HEK293 (cell line): ENCODE results near the gene CCDC73.

Experiments used
- CTCF ChIA-PET: fragments of 350-600 bp; formaldehyde crosslinking; extraction: SDS; loops from one replicate; lab custom pipeline; 2021; ENCODE audit warnings: antibody characterized with exemption; lab: Yijun Ruan, JAX
- POLR2A ChIA-PET: fragments of 300-600 bp; formaldehyde crosslinking; extraction: SDS; loops from one replicate; lab custom pipeline; 2020; ENCODE audit warnings: antibody characterized with exemption, inconsistent platforms; lab: Yijun Ruan, JAX
- H3K27ac ChIP-seq: fragments of 200-500 bp; sonication (Bioruptor generic); 2 replicates; pipeline ENCODE4 v1.5.1; 2014; ENCODE audit warnings: low read depth, low read length, control low read depth, inconsistent platforms; ENCODE audit errors: extremely low read depth
- H3K36me3 ChIP-seq, 2 experiments: fragments of 200-500 bp in 1 of 2; sonication (Bioruptor generic) in 1 of 2; 1 replicate in 1 of 2; 2 replicates in 1 of 2; pipeline ENCODE4 v1.5.1; 2014 to 2017; ENCODE audit warnings: inconsistent platforms in 2 of 2, low read length in 2 of 2; ENCODE audit not compliant: control insufficient read depth in 2 of 2, insufficient read depth in 1 of 2
- H3K4me1 ChIP-seq: fragments of 200-500 bp; sonication (Bioruptor generic); 2 replicates; pipeline ENCODE4 v1.5.1; 2014; ENCODE audit warnings: mild to moderate bottlenecking, low read length, inconsistent platforms; ENCODE audit not compliant: control insufficient read depth, insufficient read depth
- H3K4me3 ChIP-seq: 2 replicates; pipeline ENCODE4 v1.5.1; 2011; ENCODE audit warnings: low read depth, mild to moderate bottlenecking, control low read depth, low read length, moderate library complexity
- H3K9me3 ChIP-seq: fragments of 200-500 bp; sonication (Bioruptor generic); 2 replicates; pipeline ENCODE4 v1.5.1; 2014; ENCODE audit warnings: low read depth, low read length, inconsistent platforms; ENCODE audit not compliant: control insufficient read depth, insufficient read depth
- IKZF3 ChIP-seq: fragments of 450-650 bp; IDR thresholded peaks from 2 replicates; pipeline ENCODE4 v1.5.0; 2018; ENCODE audit warnings: missing biosample characterization, mild to moderate bottlenecking, missing genetic modification characterization, moderate library complexity
- KLF1 ChIP-seq: fragments of 450-650 bp; formaldehyde crosslinking; IDR thresholded peaks from 2 replicates; pipeline ENCODE4 v1.5.1; 2016; ENCODE audit warnings: missing biosample characterization, missing genetic modification characterization
- KLF9 ChIP-seq: fragments of 450-650 bp; formaldehyde crosslinking; IDR thresholded peaks from 2 replicates; pipeline ENCODE4 v1.5.1; 2016; ENCODE audit warnings: missing biosample characterization, missing genetic modification characterization, low read depth
- OVOL3 ChIP-seq: fragments of 450-650 bp; formaldehyde crosslinking; IDR thresholded peaks from 2 replicates; pipeline ENCODE4 v1.5.1; 2016; ENCODE audit warnings: missing biosample characterization, missing genetic modification characterization
- TCF7L2 ChIP-seq: IDR thresholded peaks from 2 replicates; pipeline ENCODE4 v1.6.1; 2011; ENCODE audit warnings: low read depth, mild to moderate bottlenecking, inconsistent platforms, low read length, moderate library complexity, borderline replicate concordance
- YY1 ChIP-seq: fragments of 450-650 bp; formaldehyde crosslinking; IDR thresholded peaks from 2 replicates; pipeline ENCODE4 v1.5.1; 2018; ENCODE audit warnings: missing biosample characterization, missing genetic modification characterization
- ZEB2 ChIP-seq: fragments of 450-650 bp; formaldehyde crosslinking; IDR thresholded peaks from 2 replicates; pipeline ENCODE4 v1.5.1; 2016; ENCODE audit warnings: missing biosample characterization, missing genetic modification characterization
- ZFP37 ChIP-seq: fragments of 450-650 bp; formaldehyde crosslinking; IDR thresholded peaks from 2 replicates; pipeline ENCODE4 v1.5.1; 2016; ENCODE audit warnings: missing biosample characterization, missing genetic modification characterization
- ZNF112 ChIP-seq: fragments of 450-650 bp; formaldehyde crosslinking; IDR thresholded peaks from 2 replicates; pipeline ENCODE4 v1.5.0; 2017; ENCODE audit warnings: missing biosample characterization, missing genetic modification characterization
- ZNF132 ChIP-seq: fragments of 450-650 bp; formaldehyde crosslinking; IDR thresholded peaks from 2 replicates; pipeline ENCODE4 v1.5.1; 2017; ENCODE audit warnings: missing biosample characterization, missing genetic modification characterization, borderline replicate concordance
- ZNF274 ChIP-seq, 2 experiments: fragments of 200-500 bp in 1 of 2; fragments of 450-650 bp in 1 of 2; sonication (Bioruptor generic) in 1 of 2; formaldehyde crosslinking in 1 of 2; IDR thresholded peaks; 2 replicates each; pipeline versions ENCODE4 v1.5.1 to v1.6.1; 2014 to 2016; ENCODE audit warnings: borderline replicate concordance in 1 of 2, inconsistent platforms in 1 of 2, low read length in 1 of 2, missing biosample characterization in 1 of 2, missing genetic modification characterization in 1 of 2
- ZNF335 ChIP-seq: fragments of 450-650 bp; formaldehyde crosslinking; conservative IDR thresholded peaks from 2 replicates; pipeline ENCODE4 v1.5.1; 2016; ENCODE audit warnings: missing biosample characterization, missing genetic modification characterization
- ZNF391 ChIP-seq: fragments of 450-650 bp; formaldehyde crosslinking; IDR thresholded peaks from 2 replicates; pipeline ENCODE4 v1.5.1; 2016; ENCODE audit warnings: low read depth, missing biosample characterization, missing genetic modification characterization, borderline replicate concordance
- ZNF560 ChIP-seq: fragments of 450-650 bp; formaldehyde crosslinking; IDR thresholded peaks from 2 replicates; pipeline ENCODE4 v1.5.1; 2017; ENCODE audit warnings: missing biosample characterization, missing genetic modification characterization, borderline replicate concordance
- ZNF561 ChIP-seq: fragments of 450-650 bp; IDR thresholded peaks from 2 replicates; pipeline ENCODE4 v1.5.1; 2018; ENCODE audit warnings: missing biosample characterization, missing genetic modification characterization, borderline replicate concordance
- ZNF664 ChIP-seq: fragments of 450-650 bp; formaldehyde crosslinking; IDR thresholded peaks from 2 replicates; pipeline ENCODE4 v1.5.1; 2016; ENCODE audit warnings: missing biosample characterization, missing genetic modification characterization
- ZNF701 ChIP-seq: fragments of 450-650 bp; formaldehyde crosslinking; IDR thresholded peaks from 2 replicates; pipeline ENCODE4 v1.5.1; 2016; ENCODE audit warnings: missing biosample characterization, missing genetic modification characterization
- ZNF707 ChIP-seq: fragments of 450-650 bp; formaldehyde crosslinking; IDR thresholded peaks from 2 replicates; pipeline ENCODE4 v1.5.1; 2016; ENCODE audit warnings: missing biosample characterization, missing genetic modification characterization
- ZNF768 ChIP-seq: fragments of 450-650 bp; formaldehyde crosslinking; IDR thresholded peaks from 2 replicates; pipeline ENCODE4 v1.5.1; 2018; ENCODE audit warnings: missing biosample characterization, mild to moderate bottlenecking, missing genetic modification characterization
- ZNF791 ChIP-seq: fragments of 450-650 bp; formaldehyde crosslinking; IDR thresholded peaks from 2 replicates; pipeline ENCODE4 v1.5.1; 2016; ENCODE audit warnings: missing biosample characterization, missing genetic modification characterization
- ZNF837 ChIP-seq: fragments of 450-650 bp; formaldehyde crosslinking; IDR thresholded peaks from 2 replicates; pipeline ENCODE4 v1.5.1; 2016; ENCODE audit warnings: missing biosample characterization, missing genetic modification characterization
- ZSCAN23 ChIP-seq: fragments of 450-650 bp; formaldehyde crosslinking; IDR thresholded peaks from 2 replicates; pipeline ENCODE4 v1.5.1; 2016; ENCODE audit warnings: missing biosample characterization, missing genetic modification characterization
- TF ChIP-seq, protein P1 (sequence below): fragments of 450-650 bp; formaldehyde crosslinking; IDR thresholded peaks from 2 replicates; pipeline ENCODE4 v1.5.0; 2017; ENCODE audit warnings: missing biosample characterization, missing genetic modification characterization, borderline replicate concordance
- TF ChIP-seq, protein P2 (sequence below): fragments of 450-650 bp; formaldehyde crosslinking; IDR thresholded peaks from 2 replicates; pipeline ENCODE4 v1.5.1; 2016; ENCODE audit warnings: missing biosample characterization, missing genetic modification characterization

CCDC73 gene

DNA sequence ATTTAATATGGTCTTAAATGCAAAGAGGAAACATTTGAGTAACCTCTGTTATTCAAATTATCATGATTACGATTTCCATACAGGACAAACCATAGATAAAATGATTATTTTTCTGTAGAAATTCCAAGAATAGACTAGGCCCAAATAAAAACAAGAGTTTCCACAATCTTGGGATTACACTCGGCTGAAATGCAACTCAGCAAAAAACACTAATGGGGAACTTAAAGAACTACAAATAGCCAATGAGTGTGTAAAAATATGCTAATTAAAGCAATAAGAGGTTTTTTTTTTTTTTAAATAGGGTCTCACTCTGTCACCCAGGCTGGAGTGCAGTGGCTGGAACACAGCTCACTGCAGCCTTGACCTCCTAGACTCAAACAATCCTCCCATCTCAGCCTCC is 24.7 kb upstream of the CCDC73 start:
- no peak overlapping the region for H3K27ac ChIP-seq
- H3K4me1 ChIP-seq, result no peaks in the 10 kb centered on the region
- H3K36me3 ChIP-seq, result no peaks in the 10 kb centered on the region
- no peak overlapping the region for H3K4me3 ChIP-seq
- POLR2A ChIA-PET, result no interaction called here
- TF ChIP-seq ZNF701 (tag by site-specific recombination), result no peak
- TF ChIP-seq, protein P1, sequence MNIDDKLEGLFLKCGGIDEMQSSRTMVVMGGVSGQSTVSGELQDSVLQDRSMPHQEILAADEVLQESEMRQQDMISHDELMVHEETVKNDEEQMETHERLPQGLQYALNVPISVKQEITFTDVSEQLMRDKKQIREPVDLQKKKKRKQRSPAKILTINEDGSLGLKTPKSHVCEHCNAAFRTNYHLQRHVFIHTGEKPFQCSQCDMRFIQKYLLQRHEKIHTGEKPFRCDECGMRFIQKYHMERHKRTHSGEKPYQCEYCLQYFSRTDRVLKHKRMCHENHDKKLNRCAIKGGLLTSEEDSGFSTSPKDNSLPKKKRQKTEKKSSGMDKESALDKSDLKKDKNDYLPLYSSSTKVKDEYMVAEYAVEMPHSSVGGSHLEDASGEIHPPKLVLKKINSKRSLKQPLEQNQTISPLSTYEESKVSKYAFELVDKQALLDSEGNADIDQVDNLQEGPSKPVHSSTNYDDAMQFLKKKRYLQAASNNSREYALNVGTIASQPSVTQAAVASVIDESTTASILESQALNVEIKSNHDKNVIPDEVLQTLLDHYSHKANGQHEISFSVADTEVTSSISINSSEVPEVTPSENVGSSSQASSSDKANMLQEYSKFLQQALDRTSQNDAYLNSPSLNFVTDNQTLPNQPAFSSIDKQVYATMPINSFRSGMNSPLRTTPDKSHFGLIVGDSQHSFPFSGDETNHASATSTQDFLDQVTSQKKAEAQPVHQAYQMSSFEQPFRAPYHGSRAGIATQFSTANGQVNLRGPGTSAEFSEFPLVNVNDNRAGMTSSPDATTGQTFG, result no peak
- no peak for TF ChIP-seq KLF1 (tag by site-specific recombination)
- TF ChIP-seq ZEB2, result no peak
- TF ChIP-seq ZNF561 (tag by site-specific recombination), result no peak
- TF ChIP-seq ZNF391, result no peak
- TF ChIP-seq TCF7L2, result no peak
- TF ChIP-seq, protein P2, sequence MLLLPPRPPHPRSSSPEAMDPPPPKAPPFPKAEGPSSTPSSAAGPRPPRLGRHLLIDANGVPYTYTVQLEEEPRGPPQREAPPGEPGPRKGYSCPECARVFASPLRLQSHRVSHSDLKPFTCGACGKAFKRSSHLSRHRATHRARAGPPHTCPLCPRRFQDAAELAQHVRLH (tag by site-specific recombination), result no peak
- TF ChIP-seq ZSCAN23 (tag by site-specific recombination), result no peak
- TF ChIP-seq YY1, result no peak
- no peak for TF ChIP-seq ZNF837
- TF ChIP-seq ZNF132 (tag by site-specific recombination), result no peak
- TF ChIP-seq, all 188 proteins: peak for 0
- CTCF ChIA-PET, result no interaction called here
- H3K9me3 ChIP-seq, result no peaks in the 10 kb centered on the region

DNA sequence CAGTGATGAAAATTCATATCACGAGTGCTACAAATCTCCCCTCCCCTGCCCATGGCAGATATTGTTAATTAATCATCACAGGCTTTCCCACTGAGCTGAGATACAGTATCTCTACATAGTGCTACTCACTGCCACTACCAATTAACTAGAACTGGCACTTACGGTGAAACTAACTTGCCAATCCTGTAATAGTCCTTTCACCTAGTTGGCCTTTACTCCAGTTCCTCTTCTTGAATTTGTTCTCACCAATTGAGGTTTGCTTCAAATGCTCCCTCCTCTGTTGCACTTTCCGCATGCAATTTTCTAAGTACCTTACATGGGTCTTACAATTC is 23.4 kb upstream of the CCDC73 start:
- ChIA-PET POLR2A (no interaction called here), CTCF (no interaction called here)
- H3K36me3 ChIP-seq, result no peaks in the 10 kb centered on the region
- TF ChIP-seq KLF9 (tag by site-specific recombination), result no peak
- no peak for TF ChIP-seq ZNF791 (tag by site-specific recombination)
- no peak for TF ChIP-seq ZFP37
- no peak for TF ChIP-seq IKZF3 (tag by site-specific recombination)
- TF ChIP-seq OVOL3 (tag by site-specific recombination), result no peak
- TF ChIP-seq ZNF664 (tag by site-specific recombination), result no peak
- TF ChIP-seq ZNF112 (tag by site-specific recombination), result no peak
- no peak for TF ChIP-seq ZNF335
- TF ChIP-seq ZNF707 (tag by site-specific recombination), result no peak
- no peak for TF ChIP-seq ZNF560 (tag by site-specific recombination)
- TF ChIP-seq ZNF768, result no peak
- TF ChIP-seq, protein P2 (tag by site-specific recombination), result no peak
- no peak for TF ChIP-seq ZEB2
- no peak for TF ChIP-seq ZNF274 (IDR thresholded peaks at IDR 0.05; ENCODE audit: low read length)
- TF ChIP-seq ZNF274 (tag by site-specific recombination; IDR thresholded peaks at IDR 0.05; ENCODE audit: borderline replicate concordance), result no peak
- no peak overlapping the region for H3K27ac ChIP-seq
- H3K9me3 ChIP-seq, result no peaks in the 10 kb centered on the region
- H3K4me3 ChIP-seq, result no peak overlapping the region
- no peaks in the 10 kb centered on the region for H3K4me1 ChIP-seq
